ENCODE data around the gene SH3TC1.

DNA sequence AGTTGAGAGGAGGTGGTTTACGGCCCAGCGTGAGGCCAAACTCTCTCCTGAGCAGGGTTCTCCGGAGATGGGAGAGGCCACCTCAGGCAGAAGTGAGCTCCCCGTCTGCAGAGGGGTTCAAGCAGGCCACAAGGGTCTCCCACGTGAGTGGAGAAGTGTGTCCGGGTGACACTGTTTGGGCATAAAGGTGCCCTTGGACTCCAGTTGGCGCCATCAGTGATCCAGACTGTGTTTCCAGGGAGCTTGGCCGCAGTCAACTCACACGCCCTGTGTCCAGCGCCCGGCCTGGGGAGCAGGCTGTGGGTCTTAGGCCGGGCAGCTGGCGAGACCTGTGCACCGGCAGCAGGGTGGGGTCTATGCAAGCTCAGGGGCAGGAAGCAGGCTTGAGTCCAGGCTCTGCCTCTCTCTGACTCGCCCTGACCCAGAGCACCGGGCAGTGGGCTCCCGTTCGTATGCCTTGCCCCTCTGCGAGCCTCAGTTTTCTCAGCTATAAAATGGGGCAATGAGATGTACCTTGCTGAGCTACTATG is 45.9 kb downstream of the SH3TC1 start:
- TF ChIP-seq, protein P1, sequence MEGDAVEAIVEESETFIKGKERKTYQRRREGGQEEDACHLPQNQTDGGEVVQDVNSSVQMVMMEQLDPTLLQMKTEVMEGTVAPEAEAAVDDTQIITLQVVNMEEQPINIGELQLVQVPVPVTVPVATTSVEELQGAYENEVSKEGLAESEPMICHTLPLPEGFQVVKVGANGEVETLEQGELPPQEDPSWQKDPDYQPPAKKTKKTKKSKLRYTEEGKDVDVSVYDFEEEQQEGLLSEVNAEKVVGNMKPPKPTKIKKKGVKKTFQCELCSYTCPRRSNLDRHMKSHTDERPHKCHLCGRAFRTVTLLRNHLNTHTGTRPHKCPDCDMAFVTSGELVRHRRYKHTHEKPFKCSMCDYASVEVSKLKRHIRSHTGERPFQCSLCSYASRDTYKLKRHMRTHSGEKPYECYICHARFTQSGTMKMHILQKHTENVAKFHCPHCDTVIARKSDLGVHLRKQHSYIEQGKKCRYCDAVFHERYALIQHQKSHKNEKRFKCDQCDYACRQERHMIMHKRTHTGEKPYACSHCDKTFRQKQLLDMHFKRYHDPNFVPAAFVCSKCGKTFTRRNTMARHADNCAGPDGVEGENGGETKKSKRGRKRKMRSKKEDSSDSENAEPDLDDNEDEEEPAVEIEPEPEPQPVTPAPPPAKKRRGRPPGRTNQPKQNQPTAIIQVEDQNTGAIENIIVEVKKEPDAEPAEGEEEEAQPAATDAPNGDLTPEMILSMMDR (IDR thresholded peaks at IDR 0.05 in 8 of 11, conservative IDR thresholded peaks at IDR 0.05 in 3 of 11), result no peak
- TF ChIP-seq POLR2AphosphoS5 (IDR thresholded peaks at IDR 0.05) (peak in 1 of 3 donors; percentile 34), POLR2A (IDR thresholded peaks at IDR 0.05) (no peak)
